Natural killer cell (primary cell): ENCODE data around the gene PRSS21. TPM values are rescaled to one million over a fixed set of nuclear protein-coding genes. Genes with fewer than 3 reads are reported as not detected.

ENCODE experiments used
- ATAC-seq, 3 donors: fragments of 150-1000 bp in 2 of 3; fragments of 200-7000 bp in 1 of 3; cut with Tn5 transposase; 1 replicate in 1 of 3; 2 replicates in 2 of 3; pipeline ENCODE4 v1.10.0; 2021; ENCODE audit warnings: mild to moderate bottlenecking in 2 of 3, moderate library complexity in 2 of 3
- DNase-seq, 2 donors: peaks; one replicate each; pipeline versions ENCODE4 v3.0.0 to v3.0.0-alpha.2; 2013 to 2021; ENCODE audit warnings: mixed read lengths in 1 of 2
- H3K27ac ChIP-seq: one replicate; pipeline ENCODE4 v1.5.1; 2013; ENCODE audit warnings: mild to moderate bottlenecking, low read length
- H3K27me3 ChIP-seq: one replicate; pipeline ENCODE4 v1.6.1; 2013; ENCODE audit warnings: low read length; ENCODE audit not compliant: control insufficient read depth, insufficient read depth
- H3K36me3 ChIP-seq: one replicate; pipeline ENCODE4 v1.6.1; 2013; ENCODE audit warnings: low read length; ENCODE audit not compliant: control insufficient read depth, insufficient read depth
- H3K4me1 ChIP-seq: one replicate; pipeline ENCODE4 v1.6.1; 2013; ENCODE audit warnings: low read length; ENCODE audit not compliant: control insufficient read depth, insufficient read depth
- H3K4me3 ChIP-seq: one replicate; pipeline ENCODE4 v1.5.1; 2013; ENCODE audit warnings: low read length
- H3K9me3 ChIP-seq: one replicate; pipeline ENCODE4 v1.6.1; 2013; ENCODE audit warnings: low read length; ENCODE audit not compliant: control insufficient read depth, insufficient read depth
- H3K27ac Mint-ChIP-seq, 2 donors: one replicate each; pipeline ENCODE4 v1.8.0; 2022; ENCODE audit warnings: mild to moderate bottlenecking in 2 of 2, mixed read lengths in 2 of 2, moderate library complexity in 1 of 2
- H3K27me3 Mint-ChIP-seq, 2 donors: one replicate each; pipeline ENCODE4 v1.8.0; 2022; ENCODE audit warnings: low read depth in 2 of 2, mixed read lengths in 2 of 2
- H3K36me3 Mint-ChIP-seq: one replicate; pipeline ENCODE4 v1.8.0; 2022; ENCODE audit warnings: mixed read lengths
- H3K4me1 Mint-ChIP-seq, 2 donors: one replicate each; pipeline ENCODE4 v1.8.0; 2022; ENCODE audit warnings: mixed read lengths in 2 of 2
- H3K4me3 Mint-ChIP-seq: one replicate; pipeline ENCODE4 v1.8.0; 2022; ENCODE audit warnings: mild to moderate bottlenecking, moderate library complexity, mixed read lengths
- H3K9me3 Mint-ChIP-seq, 2 donors: one replicate each; pipeline ENCODE4 v1.8.0; 2022; ENCODE audit warnings: mixed read lengths in 2 of 2
- WGBS: methylation state at CpG from one replicate; pipeline ENCODE4 v1.1.7; 2013; ENCODE audit warnings: missing lambda C conversion rate; ENCODE audit not compliant: insufficient coverage; 5-methylcytosine and 5-hydroxymethylcytosine counted together
- intact Hi-C: fragments of 100-400 bp; cut with micrococcal nuclease; formaldehyde crosslinking; loops from one replicate; pipeline ENCODE4 v1.14.2; 2022
- total RNA-seq, 4 donors: library from RNA; stranded (reverse); fragments of 120-200 nt in 1 of 4; gene quantifications; one replicate each; pipeline versions ENCODE4 v1.2.3 to v1.2.4, GENCODE V29; 2013 to 2022
- TF ChIP-seq, protein P1 (sequence below): fragments of 200-600 bp; IDR thresholded peaks from one replicate; pipeline ENCODE4 v1.8.0; 2022; ENCODE audit warnings: antibody characterized with exemption

The PRSS21 gene
- total RNA-seq, 3 donors from 2014 or later (not counting 1 experiment from before 2014, with no cell fraction given): 0.64 to 6.6 TPM; not detected in 1

- WGBS: 92% methylated on average over 6 of the region's 6 CpGs
- peaks cover 10% of the 10 kb centered on the region for H3K36me3 Mint-ChIP-seq
- intact Hi-C loops: no loop called here
These were observed 38.5 kb downstream of the PRSS21 start for GRCh38 chr16:2855536-2855935.

DNA sequence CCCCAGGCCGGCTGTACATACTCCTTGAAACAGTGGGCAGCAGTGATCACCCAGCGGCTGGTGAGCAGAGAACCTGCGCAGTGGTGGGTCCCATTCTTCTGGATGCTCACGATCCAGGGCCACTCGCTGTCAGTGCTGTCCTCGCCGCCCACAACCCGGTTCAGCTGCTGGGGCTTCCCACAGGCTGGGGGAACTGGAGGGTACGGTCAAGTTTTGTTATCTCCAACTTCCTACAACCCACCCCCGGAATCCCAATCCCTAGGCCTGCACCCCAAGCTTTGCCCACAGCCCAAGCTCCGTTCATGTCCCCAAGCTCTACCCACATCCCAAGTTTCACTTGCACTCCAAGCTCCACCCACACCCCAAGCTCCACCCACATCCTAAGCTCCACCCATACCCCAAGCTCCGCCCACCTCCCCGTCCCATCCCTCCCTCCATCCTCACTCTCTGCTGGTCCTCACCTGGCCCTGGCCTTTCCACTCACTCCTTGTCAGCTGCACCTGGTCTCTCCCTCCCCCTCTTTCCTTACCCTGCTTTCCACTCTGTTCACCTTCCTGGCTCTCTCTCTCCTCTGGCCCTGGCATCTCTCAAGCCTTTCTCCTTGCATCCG lies 39.1 kb downstream of the PRSS21 start:
- Mint-ChIP-seq H3K4me1 (peaks cover 14 to 21% of the 10 kb centered on the region in 2 donors), H3K9me3 (peaks cover 5 to 9% of the 10 kb centered on the region in 2 donors), H3K27me3 (peaks cover 0 to 19% of the 10 kb centered on the region in 2 donors), H3K36me3 (peaks cover 10% of the 10 kb centered on the region), H3K27ac (peak overlapping the region in 1 of 2 donors; percentile 27), H3K4me3 (peak overlapping the region; percentile 43)
- Histone ChIP-seq H3K36me3 (no peaks in the 10 kb centered on the region), H3K27ac (no peak overlapping the region), H3K9me3 (peaks cover 6% of the 10 kb centered on the region), H3K4me1 (peaks cover 37% of the 10 kb centered on the region), H3K4me3 (no peak overlapping the region), H3K27me3 (peaks cover 3% of the 10 kb centered on the region)
- peak in 2 of 3 donors; percentile 35 to 63 for ATAC-seq
- peak in 1 of 2 donors; percentile 57 for DNase-seq
- intact Hi-C loops: no loop called here
- TF ChIP-seq, protein P1, sequence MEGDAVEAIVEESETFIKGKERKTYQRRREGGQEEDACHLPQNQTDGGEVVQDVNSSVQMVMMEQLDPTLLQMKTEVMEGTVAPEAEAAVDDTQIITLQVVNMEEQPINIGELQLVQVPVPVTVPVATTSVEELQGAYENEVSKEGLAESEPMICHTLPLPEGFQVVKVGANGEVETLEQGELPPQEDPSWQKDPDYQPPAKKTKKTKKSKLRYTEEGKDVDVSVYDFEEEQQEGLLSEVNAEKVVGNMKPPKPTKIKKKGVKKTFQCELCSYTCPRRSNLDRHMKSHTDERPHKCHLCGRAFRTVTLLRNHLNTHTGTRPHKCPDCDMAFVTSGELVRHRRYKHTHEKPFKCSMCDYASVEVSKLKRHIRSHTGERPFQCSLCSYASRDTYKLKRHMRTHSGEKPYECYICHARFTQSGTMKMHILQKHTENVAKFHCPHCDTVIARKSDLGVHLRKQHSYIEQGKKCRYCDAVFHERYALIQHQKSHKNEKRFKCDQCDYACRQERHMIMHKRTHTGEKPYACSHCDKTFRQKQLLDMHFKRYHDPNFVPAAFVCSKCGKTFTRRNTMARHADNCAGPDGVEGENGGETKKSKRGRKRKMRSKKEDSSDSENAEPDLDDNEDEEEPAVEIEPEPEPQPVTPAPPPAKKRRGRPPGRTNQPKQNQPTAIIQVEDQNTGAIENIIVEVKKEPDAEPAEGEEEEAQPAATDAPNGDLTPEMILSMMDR: no peak
- WGBS: 93% methylated on average over 14 of the region's 14 CpGs

More at GRCh38 chr16:2855536-2855935, 38.5 kb downstream of the PRSS21 start:
- Mint-ChIP-seq H3K27ac (no peak overlapping the region), H3K4me1 (peaks cover 14 to 21% of the 10 kb centered on the region in 2 donors), H3K27me3 (peaks cover 0 to 18% of the 10 kb centered on the region in 2 donors), H3K9me3 (peaks cover 5 to 9% of the 10 kb centered on the region in 2 donors), H3K4me3 (no peak overlapping the region)
- no peak for ATAC-seq
- H3K4me1 ChIP-seq: peaks cover 37% of the 10 kb centered on the region
- H3K9me3 ChIP-seq: peaks cover 6% of the 10 kb centered on the region
- no peak overlapping the region for H3K27ac ChIP-seq
- TF ChIP-seq, protein P1: no peak
- peaks cover 3% of the 10 kb centered on the region for H3K27me3 ChIP-seq
- DNase-seq: no peak
- H3K36me3 ChIP-seq: no peaks in the 10 kb centered on the region
- no peak overlapping the region for H3K4me3 ChIP-seq

DNA sequence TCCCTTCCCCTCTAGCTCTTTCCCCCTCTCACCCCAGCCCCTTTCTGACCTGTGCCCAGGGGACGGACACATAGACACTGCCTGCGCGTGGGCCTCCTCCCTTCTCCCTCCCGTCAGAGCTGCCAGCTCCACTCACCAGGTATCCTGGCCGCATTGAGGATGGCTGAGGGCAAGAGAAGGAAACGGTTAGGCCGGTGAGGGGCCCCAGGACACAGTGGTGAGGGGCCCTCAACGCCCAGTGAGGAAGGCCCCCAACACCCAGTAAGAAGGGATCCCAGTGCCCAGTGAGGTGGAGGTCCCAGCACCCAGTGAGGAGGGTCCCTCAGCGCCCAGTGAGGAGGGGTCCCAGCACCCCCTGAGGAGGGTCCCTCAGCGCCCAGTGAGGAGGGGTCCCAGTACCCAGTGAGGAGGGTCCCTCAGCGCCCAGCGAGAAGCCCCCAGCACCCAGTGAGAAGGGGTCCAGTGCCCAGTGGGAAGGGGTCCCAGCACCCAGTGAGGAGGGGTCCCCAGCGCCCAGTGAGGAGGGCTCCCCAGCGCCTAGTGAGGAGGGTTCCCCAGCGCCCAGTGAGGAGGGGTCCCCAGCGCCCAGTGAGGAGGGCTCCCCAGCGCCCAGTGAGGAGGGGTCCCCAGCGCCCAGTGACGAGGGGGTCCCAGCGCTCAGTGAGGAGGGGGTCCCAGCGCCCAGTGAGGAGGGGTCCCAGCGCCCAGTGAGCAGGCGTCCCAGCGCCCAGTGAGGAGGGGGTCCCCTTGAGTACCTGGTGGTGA lies 39.8 kb downstream of the PRSS21 start:
- peak overlapping the region; percentile 43 for H3K4me3 Mint-ChIP-seq
- H3K4me1 Mint-ChIP-seq: peaks cover 14 to 21% of the 10 kb centered on the region in 2 donors
- H3K9me3 ChIP-seq: peaks cover 6% of the 10 kb centered on the region
- peaks cover 10% of the 10 kb centered on the region for H3K36me3 Mint-ChIP-seq
- no peaks in the 10 kb centered on the region for H3K36me3 ChIP-seq
- WGBS: 91% methylated on average over 23 of the region's 24 CpGs
- peak overlapping the region; percentile 27 for H3K4me3 ChIP-seq
- peaks cover 3% of the 10 kb centered on the region for H3K27me3 ChIP-seq
- DNase-seq (no peak), ATAC-seq (no peak)
- H3K9me3 Mint-ChIP-seq: peaks cover 5 to 9% of the 10 kb centered on the region in 2 donors
- peak overlapping the region in 1 of 2 donors; percentile 81 for H3K27ac Mint-ChIP-seq
- intact Hi-C loops: no loop called here
- TF ChIP-seq, protein P1: no peak
- peaks cover 0 to 22% of the 10 kb centered on the region in 2 donors for H3K27me3 Mint-ChIP-seq
- H3K27ac ChIP-seq: peak overlapping the region; percentile 26
- H3K4me1 ChIP-seq: peaks cover 37% of the 10 kb centered on the region
